Hepatocyte (in vitro differentiated cells): ENCODE data around the gene CDHR2. TPM values are rescaled to one million over a fixed set of nuclear protein-coding genes. Genes with fewer than 3 reads are reported as not detected.

Source experiments
- DNase-seq: peaks from one replicate; pipeline ENCODE4 v3.0.0-alpha.2; 2016; ENCODE audit warnings: low spot score
- H2AFZ ChIP-seq: fragments of 200-600 bp; sonication (generic); 2 replicates; pipeline ENCODE4 v1.6.0; 2016; ENCODE audit warnings: antibody characterized with exemption, mild to moderate bottlenecking
- H3K27ac ChIP-seq: fragments of 200-600 bp; sonication (generic); 2 replicates; pipeline ENCODE4 v1.5.1; 2016; ENCODE audit warnings: mild to moderate bottlenecking
- H3K27me3 ChIP-seq: fragments of 200-600 bp; sonication (generic); 2 replicates; pipeline ENCODE4 v1.6.1; 2016
- H3K36me3 ChIP-seq: fragments of 200-600 bp; sonication (generic); replicated peaks from 2 replicates; pipeline ENCODE4 v1.5.1; 2016; ENCODE audit warnings: low read depth; ENCODE audit not compliant: insufficient read depth
- H3K4me1 ChIP-seq: fragments of 200-600 bp; sonication (generic); 2 replicates; pipeline ENCODE4 v1.5.1; 2016; ENCODE audit warnings: mild to moderate bottlenecking, moderate library complexity; ENCODE audit not compliant: insufficient read depth
- H3K4me2 ChIP-seq: fragments of 200-600 bp; sonication (generic); 2 replicates; pipeline ENCODE4 v1.6.0; 2016
- H3K4me3 ChIP-seq: fragments of 200-600 bp; sonication (generic); 2 replicates; pipeline ENCODE4 v1.5.1; 2016; ENCODE audit warnings: mild to moderate bottlenecking
- H3K79me2 ChIP-seq: fragments of 200-600 bp; sonication (generic); 2 replicates; pipeline ENCODE4 v1.6.0; 2017; ENCODE audit warnings: mild to moderate bottlenecking
- H3K9me2 ChIP-seq: fragments of 200-600 bp; sonication (generic); replicated peaks from 2 replicates; pipeline ENCODE4 v1.6.0; 2017; ENCODE audit warnings: mild to moderate bottlenecking; ENCODE audit not compliant: insufficient read depth
- H3K9me3 ChIP-seq: fragments of 200-600 bp; sonication (generic); 2 replicates; pipeline ENCODE4 v1.5.1; 2016; ENCODE audit warnings: low read depth, mild to moderate bottlenecking
- H4K20me1 ChIP-seq: fragments of 200-600 bp; sonication (generic); 2 replicates; pipeline ENCODE4 v1.6.0; 2016; ENCODE audit warnings: mild to moderate bottlenecking; ENCODE audit not compliant: insufficient read depth, poor library complexity, severe bottlenecking
- CTCF ChIP-seq: fragments of 200-600 bp; sonication (generic); IDR thresholded peaks from 2 replicates; pipeline ENCODE4 v1.5.1; 2016; ENCODE audit warnings: antibody characterized with exemption, mild to moderate bottlenecking; ENCODE audit not compliant: poor library complexity
- EZH2 ChIP-seq: fragments of 200-600 bp; sonication (generic); IDR thresholded peaks from 2 replicates; pipeline ENCODE4 v1.6.1; 2016; ENCODE audit warnings: antibody characterized with exemption, mild to moderate bottlenecking, borderline replicate concordance
- EZH2phosphoT487 ChIP-seq: fragments of 200-600 bp; sonication (generic); IDR thresholded peaks from one replicate; pipeline ENCODE4 v1.6.1; 2018; ENCODE audit warnings: antibody characterized with exemption, mild to moderate bottlenecking, low read depth, moderate library complexity; ENCODE audit not compliant: unreplicated experiment, severe bottlenecking
- WGBS: methylation state at CpG from one replicate; pipeline ENCODE4 v1.1.6; 2016; ENCODE audit warnings: low lambda C conversion rate; ENCODE audit errors: missing lambda C conversion rate; 5-methylcytosine and 5-hydroxymethylcytosine counted together
- polyA plus RNA-seq: library from polyadenylated mRNA; unstranded; fragments of >200 nt; fragmentation: Nextera tagmentation; extraction: Ambion mirVana; gene quantifications from 2 replicates; pipeline ENCODE4 v1.2.1, GENCODE V29; 2016
- total RNA-seq: library from RNA; depleted of rRNA; stranded (reverse); fragments of >200 nt; gene quantifications from 2 replicates; pipeline ENCODE4 v1.2.3, GENCODE V29; 2014

Gene CDHR2
- total and polyA plus RNA-seq, 2 experiments from 2014 or later: 28.3 to 29.8 TPM

GRCh38 chr5:176610435-176610773, 61.3 kb downstream of the CDHR2 start:
- Histone ChIP-seq H3K9me2 (no peaks in the 10 kb centered on the region), H3K79me2 (no peaks in the 10 kb centered on the region), H3K4me2 (peak overlapping the region; percentile 98), H3K36me3 (no peaks in the 10 kb centered on the region), H3K27ac (no peak overlapping the region), H4K20me1 (no peaks in the 10 kb centered on the region), H3K27me3 (no peaks in the 10 kb centered on the region), H3K4me3 (peak overlapping the region; percentile 45), H2AFZ (no peak overlapping the region), H3K4me1 (no peaks in the 10 kb centered on the region), H3K9me3 (no peaks in the 10 kb centered on the region)
- DNase-seq: no peak
- TF ChIP-seq EZH2: no peak
- no peak for TF ChIP-seq CTCF
- TF ChIP-seq EZH2phosphoT487: no peak
- WGBS: under 1% methylated on average over 12 of the region's 31 CpGs

DNA sequence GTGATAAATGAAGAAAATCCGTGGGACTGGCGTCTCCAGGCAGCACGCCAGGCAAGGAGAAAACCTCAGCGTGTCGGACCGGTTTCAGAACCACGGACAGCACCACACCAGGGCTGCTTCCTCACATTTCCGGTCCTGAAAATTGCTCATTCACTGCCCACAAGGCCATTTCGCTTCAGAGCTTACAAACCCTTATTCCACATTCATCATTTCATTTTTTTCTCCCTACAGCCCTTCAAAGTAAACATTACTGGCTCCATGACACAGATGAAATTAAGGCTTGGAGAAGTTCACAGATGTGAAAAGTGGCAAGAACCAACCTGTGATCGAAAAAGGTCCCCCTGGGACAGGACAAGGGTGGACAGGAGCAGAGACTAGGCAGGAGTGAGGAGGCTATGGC, 62.3 kb downstream of the CDHR2 start:
- Histone ChIP-seq H3K27me3 (peaks cover 8% of the 10 kb centered on the region), H2AFZ (no peak overlapping the region), H3K4me1 (no peaks in the 10 kb centered on the region), H4K20me1 (no peaks in the 10 kb centered on the region), H3K9me2 (no peaks in the 10 kb centered on the region), H3K4me2 (no peak overlapping the region), H3K9me3 (no peaks in the 10 kb centered on the region), H3K36me3 (no peaks in the 10 kb centered on the region), H3K79me2 (no peaks in the 10 kb centered on the region), H3K4me3 (no peak overlapping the region), H3K27ac (no peak overlapping the region)
- TF ChIP-seq EZH2phosphoT487 (no peak), CTCF (no peak), EZH2 (no peak)
- DNase-seq: peak; percentile 91
- 12% methylated on average over 10 of the region's 10 CpGs for WGBS

GRCh38 chr5:176612008-176612407, 62.9 kb downstream of the CDHR2 start:
- no peaks in the 10 kb centered on the region for H3K4me1 ChIP-seq
- no peak for TF ChIP-seq EZH2
- H3K9me3 ChIP-seq: no peaks in the 10 kb centered on the region
- H3K4me3 ChIP-seq: no peak overlapping the region
- H3K27ac ChIP-seq: no peak overlapping the region
- H3K9me2 ChIP-seq: no peaks in the 10 kb centered on the region
- H4K20me1 ChIP-seq: no peaks in the 10 kb centered on the region
- H2AFZ ChIP-seq: no peak overlapping the region
- H3K4me2 ChIP-seq: no peak overlapping the region
- peaks cover 12% of the 10 kb centered on the region for H3K27me3 ChIP-seq
- H3K79me2 ChIP-seq: no peaks in the 10 kb centered on the region
- no peaks in the 10 kb centered on the region for H3K36me3 ChIP-seq
- no peak for DNase-seq
- WGBS: 89% methylated on average over 6 of the region's 6 CpGs

GRCh38 chr5:176612855-176613254, 63.7 kb downstream of the CDHR2 start:
- H3K9me2 ChIP-seq: no peaks in the 10 kb centered on the region
- H2AFZ ChIP-seq: no peak overlapping the region
- no peaks in the 10 kb centered on the region for H3K79me2 ChIP-seq
- H3K27ac ChIP-seq: no peak overlapping the region
- WGBS: 78% methylated on average over 2 of the region's 2 CpGs
- TF ChIP-seq CTCF (no peak), EZH2phosphoT487 (no peak), EZH2 (no peak)
- no peak overlapping the region for H3K4me2 ChIP-seq
- H4K20me1 ChIP-seq: no peaks in the 10 kb centered on the region
- no peaks in the 10 kb centered on the region for H3K4me1 ChIP-seq
- peaks cover 18% of the 10 kb centered on the region for H3K27me3 ChIP-seq
- DNase-seq: no peak
- no peaks in the 10 kb centered on the region for H3K9me3 ChIP-seq
- no peaks in the 10 kb centered on the region for H3K36me3 ChIP-seq
- H3K4me3 ChIP-seq: no peak overlapping the region
